ENCODE results near the gene PLXNA2.

PLXNA2 gene

DNA sequence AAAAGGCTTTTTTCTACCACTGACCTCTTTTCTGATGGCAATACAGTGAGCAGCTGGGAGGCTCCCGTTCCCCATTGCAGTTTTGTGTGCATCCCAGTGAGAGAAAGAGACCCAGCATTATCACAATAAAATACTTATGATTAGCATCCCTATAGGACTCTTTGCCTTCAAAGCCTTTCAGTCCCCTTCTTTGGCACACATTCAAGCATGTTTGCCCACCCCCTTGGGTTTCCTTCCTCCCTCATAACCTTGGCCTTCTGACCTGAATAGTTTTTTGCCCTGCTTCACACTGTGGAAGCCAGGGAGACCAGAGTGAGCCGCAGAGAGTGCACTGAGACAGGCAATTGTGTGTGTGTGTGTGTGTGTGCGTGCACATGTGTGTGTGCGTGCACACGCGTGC lies 13.2 kb upstream of the PLXNA2 start:
- TF ChIP-seq, protein P1, sequence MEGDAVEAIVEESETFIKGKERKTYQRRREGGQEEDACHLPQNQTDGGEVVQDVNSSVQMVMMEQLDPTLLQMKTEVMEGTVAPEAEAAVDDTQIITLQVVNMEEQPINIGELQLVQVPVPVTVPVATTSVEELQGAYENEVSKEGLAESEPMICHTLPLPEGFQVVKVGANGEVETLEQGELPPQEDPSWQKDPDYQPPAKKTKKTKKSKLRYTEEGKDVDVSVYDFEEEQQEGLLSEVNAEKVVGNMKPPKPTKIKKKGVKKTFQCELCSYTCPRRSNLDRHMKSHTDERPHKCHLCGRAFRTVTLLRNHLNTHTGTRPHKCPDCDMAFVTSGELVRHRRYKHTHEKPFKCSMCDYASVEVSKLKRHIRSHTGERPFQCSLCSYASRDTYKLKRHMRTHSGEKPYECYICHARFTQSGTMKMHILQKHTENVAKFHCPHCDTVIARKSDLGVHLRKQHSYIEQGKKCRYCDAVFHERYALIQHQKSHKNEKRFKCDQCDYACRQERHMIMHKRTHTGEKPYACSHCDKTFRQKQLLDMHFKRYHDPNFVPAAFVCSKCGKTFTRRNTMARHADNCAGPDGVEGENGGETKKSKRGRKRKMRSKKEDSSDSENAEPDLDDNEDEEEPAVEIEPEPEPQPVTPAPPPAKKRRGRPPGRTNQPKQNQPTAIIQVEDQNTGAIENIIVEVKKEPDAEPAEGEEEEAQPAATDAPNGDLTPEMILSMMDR (IDR thresholded peaks at IDR 0.05; ENCODE audit: low read depth, low read length): no peak
- no peak for TF ChIP-seq EZH2phosphoT487 (IDR thresholded peaks at IDR 0.05; ENCODE audit: low read depth)
- Histone ChIP-seq H3K27me3 (ENCODE audit: low read depth, low read length) (peaks cover 86% of the 10 kb centered on the region), H3K27ac (ENCODE audit: low read length) (no peak overlapping the region), H3K36me3 (replicated peaks; ENCODE audit: low read depth, low read length) (no peaks in the 10 kb centered on the region), H4K20me1 (ENCODE audit: insufficient read depth, low read length) (no peaks in the 10 kb centered on the region), H2AFZ (ENCODE audit: low read depth, low read length) (no peak overlapping the region), H3K79me2 (ENCODE audit: low read length) (no peaks in the 10 kb centered on the region), H3K4me2 (ENCODE audit: low read length) (no peak overlapping the region), H3K4me1 (ENCODE audit: low read length) (no peaks in the 10 kb centered on the region), H3K4me3 (ENCODE audit: low read length) (no peak overlapping the region), H3K9ac (ENCODE audit: low read length) (no peak overlapping the region), H3K9me3 (ENCODE audit: insufficient read depth, low read length) (no peaks in the 10 kb centered on the region)

DNA sequence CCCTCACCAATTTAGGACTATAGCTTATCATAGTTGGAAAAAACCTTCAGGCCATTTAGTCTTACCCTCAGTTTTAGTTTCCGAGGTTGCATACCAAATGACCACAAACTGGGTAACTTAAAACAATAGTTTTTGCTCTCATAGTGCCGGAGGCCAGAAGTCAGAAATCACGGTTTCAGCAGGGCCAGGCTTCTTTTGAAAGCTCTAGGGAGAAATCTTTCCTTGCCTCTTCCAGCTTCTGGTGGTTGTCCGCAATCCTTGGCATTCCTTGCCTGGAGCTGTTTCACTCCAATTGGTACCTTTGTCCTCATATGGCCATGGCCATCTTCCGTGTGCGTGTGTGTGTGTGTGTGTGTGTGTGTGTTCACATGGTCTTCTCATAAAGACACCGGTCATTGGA lies 12.4 kb upstream of the PLXNA2 start:
- no peak overlapping the region for H2AFZ ChIP-seq (ENCODE audit: low read depth, low read length)
- H3K4me2 ChIP-seq (ENCODE audit: low read length): no peak overlapping the region

DNA sequence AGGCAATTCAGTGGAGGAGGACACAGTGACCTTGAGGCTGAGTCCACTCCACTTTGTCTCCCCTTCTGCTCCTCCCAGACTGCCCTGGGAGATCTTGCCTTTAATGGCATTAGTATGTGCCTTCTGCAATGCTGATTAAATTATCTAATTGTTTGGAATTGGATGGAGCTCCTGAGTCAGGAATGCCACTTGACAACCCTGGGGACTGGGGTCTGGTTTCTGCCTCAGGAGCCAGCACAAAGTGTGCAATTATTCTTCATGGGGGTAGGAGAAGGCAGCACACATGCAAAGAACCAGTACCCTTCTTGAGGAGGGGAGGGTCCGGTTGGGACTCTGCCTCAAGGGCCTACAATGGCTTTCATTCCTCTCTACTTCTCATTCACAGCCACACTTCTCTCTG lies 11.9 kb upstream of the PLXNA2 start:
- TF ChIP-seq, protein P1 (IDR thresholded peaks at IDR 0.05; ENCODE audit: low read depth, low read length): no peak
- no peak for TF ChIP-seq EZH2phosphoT487 (IDR thresholded peaks at IDR 0.05; ENCODE audit: low read depth)
- H3K79me2 ChIP-seq (ENCODE audit: low read length): no peaks in the 10 kb centered on the region
- H4K20me1 ChIP-seq (ENCODE audit: insufficient read depth, low read length): no peaks in the 10 kb centered on the region
- H3K36me3 ChIP-seq (replicated peaks; ENCODE audit: low read depth, low read length): no peaks in the 10 kb centered on the region
- H3K4me1 ChIP-seq (ENCODE audit: low read length): no peaks in the 10 kb centered on the region
- H3K9me3 ChIP-seq (ENCODE audit: insufficient read depth, low read length): no peaks in the 10 kb centered on the region
- H2AFZ ChIP-seq (ENCODE audit: low read depth, low read length): no peak overlapping the region
- no peak overlapping the region for H3K4me2 ChIP-seq (ENCODE audit: low read length)
- H3K9ac ChIP-seq (ENCODE audit: low read length): no peak overlapping the region
- peaks cover 87% of the 10 kb centered on the region for H3K27me3 ChIP-seq (ENCODE audit: low read depth, low read length)
- no peak overlapping the region for H3K4me3 ChIP-seq (ENCODE audit: low read length)
- no peak overlapping the region for H3K27ac ChIP-seq (ENCODE audit: low read length)

More for the DNA sequence above, 12.4 kb upstream of the PLXNA2 start:
- Histone ChIP-seq H3K27me3 (ENCODE audit: low read depth, low read length) (peaks cover 86% of the 10 kb centered on the region), H4K20me1 (ENCODE audit: insufficient read depth, low read length) (no peaks in the 10 kb centered on the region), H3K27ac (ENCODE audit: low read length) (no peak overlapping the region), H3K9ac (ENCODE audit: low read length) (no peak overlapping the region), H3K4me1 (ENCODE audit: low read length) (no peaks in the 10 kb centered on the region), H3K4me3 (ENCODE audit: low read length) (no peak overlapping the region), H3K79me2 (ENCODE audit: low read length) (no peaks in the 10 kb centered on the region), H3K36me3 (replicated peaks; ENCODE audit: low read depth, low read length) (no peaks in the 10 kb centered on the region), H3K9me3 (ENCODE audit: insufficient read depth, low read length) (no peaks in the 10 kb centered on the region)
- TF ChIP-seq, protein P1 (IDR thresholded peaks at IDR 0.05; ENCODE audit: low read depth, low read length): no peak

DNA sequence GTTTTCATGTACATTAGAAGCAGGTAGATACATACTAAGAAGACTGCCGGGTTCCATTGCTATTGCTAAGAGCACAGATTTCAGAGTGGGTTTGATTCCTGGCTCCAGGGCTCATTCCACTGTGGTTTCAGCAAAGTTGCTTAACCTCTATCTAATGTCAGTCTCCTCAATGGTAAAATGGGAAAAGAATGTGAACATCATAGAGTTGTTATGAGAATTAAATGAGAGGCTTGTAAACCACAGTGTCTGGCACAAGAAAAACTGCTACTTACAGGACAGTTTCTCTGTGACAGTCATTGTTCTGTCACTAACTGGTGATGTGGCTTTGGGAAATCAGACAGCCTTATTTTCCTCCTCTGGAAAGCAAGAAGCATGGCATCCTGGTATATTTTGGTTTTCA lies 10.7 kb upstream of the PLXNA2 start:
- Histone ChIP-seq H3K27ac (ENCODE audit: low read length) (no peak overlapping the region), H3K4me1 (ENCODE audit: low read length) (peaks cover 5% of the 10 kb centered on the region; the same call in 1 of the 2 replicates), H3K79me2 (ENCODE audit: low read length) (no peaks in the 10 kb centered on the region), H3K4me3 (ENCODE audit: low read length) (no peak overlapping the region), H4K20me1 (ENCODE audit: insufficient read depth, low read length) (no peaks in the 10 kb centered on the region), H2AFZ (ENCODE audit: low read depth, low read length) (no peak overlapping the region), H3K27me3 (ENCODE audit: low read depth, low read length) (peaks cover 82% of the 10 kb centered on the region), H3K9ac (ENCODE audit: low read length) (no peak overlapping the region), H3K9me3 (ENCODE audit: insufficient read depth, low read length) (no peaks in the 10 kb centered on the region), H3K36me3 (replicated peaks; ENCODE audit: low read depth, low read length) (no peaks in the 10 kb centered on the region), H3K4me2 (ENCODE audit: low read length) (no peak overlapping the region)
- TF ChIP-seq EZH2phosphoT487 (IDR thresholded peaks at IDR 0.05; ENCODE audit: low read depth): no peak
- TF ChIP-seq, protein P1 (IDR thresholded peaks at IDR 0.05; ENCODE audit: low read depth, low read length): no peak
